HG03045 (cell line): ENCODE measurements around the gene LRRC1.

Source experiments
- ATAC-seq: cut with Tn5 transposase; IDR thresholded peaks from one replicate; pipeline ENCODE4 v1.9.1; 2021; ENCODE audit warnings: mild to moderate bottlenecking, moderate library complexity; ENCODE audit not compliant: unreplicated experiment

LRRC1 gene

GRCh38 chr6:53877151-53877550 lies 82.3 kb downstream of the LRRC1 start:
- ATAC-seq, result no peak

DNA sequence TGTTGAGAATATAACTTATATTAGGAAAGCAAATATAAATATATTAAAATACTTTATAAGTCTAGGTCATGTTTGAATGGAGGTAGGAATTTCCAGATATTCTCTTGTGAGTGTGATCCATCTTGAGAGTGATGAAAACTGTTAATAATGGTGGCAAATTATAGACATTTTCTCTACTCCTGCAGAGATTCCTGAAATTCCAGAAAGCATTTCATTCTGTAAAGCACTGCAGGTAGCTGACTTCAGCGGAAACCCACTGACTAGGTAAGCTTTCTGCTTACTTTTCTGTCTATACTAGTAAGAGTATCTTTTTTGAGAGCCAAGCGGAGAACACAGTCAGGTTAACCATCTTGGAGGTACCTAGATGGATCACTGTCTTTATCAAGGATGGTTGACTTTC lies 84.0 kb downstream of the LRRC1 start:
- ATAC-seq, result no peak

DNA sequence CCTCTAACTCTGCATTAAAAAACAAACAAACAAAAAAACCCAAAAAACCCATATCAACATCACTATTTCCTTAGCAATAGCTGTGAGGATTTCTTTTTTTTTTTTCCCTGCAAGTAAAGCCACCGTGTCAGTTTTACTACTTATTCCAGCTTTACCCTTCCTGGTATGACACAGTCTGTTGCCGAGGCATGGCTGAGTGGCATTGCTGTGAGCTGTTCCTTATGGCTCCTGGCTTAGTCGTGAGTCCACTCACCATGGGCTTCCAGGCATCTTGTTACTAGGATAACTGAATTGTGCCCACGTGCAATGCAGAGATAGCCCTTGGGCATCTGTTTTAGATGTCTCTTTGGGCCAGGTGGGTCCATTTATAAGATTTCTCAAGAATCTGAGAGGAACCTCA lies 84.8 kb downstream of the LRRC1 start:
- no peak for ATAC-seq

DNA sequence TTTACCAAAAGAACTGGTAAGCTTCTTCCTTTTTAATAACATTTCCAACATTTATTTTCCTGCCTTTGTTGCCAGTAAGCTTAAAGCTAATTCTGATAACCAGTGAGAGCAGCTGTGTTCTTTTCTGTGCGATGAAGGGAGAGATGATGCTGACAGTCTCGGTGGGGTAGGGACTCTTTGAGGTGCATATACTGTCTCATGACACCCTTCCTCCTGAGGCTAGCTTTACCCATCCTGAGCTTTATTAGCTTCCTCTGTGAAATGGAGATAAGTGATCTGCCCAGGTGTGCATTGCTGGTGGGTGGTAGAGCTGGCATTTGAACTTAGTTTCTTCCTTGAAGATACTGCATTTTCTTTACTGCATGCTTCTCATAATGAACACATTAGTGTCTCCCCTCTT lies 92.5 kb downstream of the LRRC1 start:
- no peak for ATAC-seq

- no peak for ATAC-seq
Measured at GRCh38 chr6:53888931-53889330, 94.1 kb downstream of the LRRC1 start.

GRCh38 chr6:53889365-53889764 lies 94.6 kb downstream of the LRRC1 start:
- no peak for ATAC-seq

DNA sequence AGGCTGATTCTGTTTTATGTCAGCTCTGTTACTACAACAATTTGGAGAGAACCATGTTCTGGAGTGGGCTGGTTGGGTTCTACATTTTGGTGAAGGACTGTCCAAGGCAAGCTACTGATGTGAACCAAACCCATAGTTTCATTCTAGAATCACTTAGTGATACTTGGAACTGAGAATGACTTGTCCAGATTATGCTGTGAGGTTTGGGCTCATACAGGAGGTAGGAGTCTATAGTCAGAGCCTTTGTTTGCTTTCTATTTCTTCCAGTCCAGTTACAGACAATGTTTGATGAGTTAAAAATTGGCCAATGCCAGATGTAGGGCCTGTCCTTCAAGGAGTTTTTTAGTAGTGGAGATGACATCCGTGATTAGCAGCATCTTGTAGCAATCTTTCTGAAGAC lies 97.9 kb downstream of the LRRC1 start:
- no peak for ATAC-seq

DNA sequence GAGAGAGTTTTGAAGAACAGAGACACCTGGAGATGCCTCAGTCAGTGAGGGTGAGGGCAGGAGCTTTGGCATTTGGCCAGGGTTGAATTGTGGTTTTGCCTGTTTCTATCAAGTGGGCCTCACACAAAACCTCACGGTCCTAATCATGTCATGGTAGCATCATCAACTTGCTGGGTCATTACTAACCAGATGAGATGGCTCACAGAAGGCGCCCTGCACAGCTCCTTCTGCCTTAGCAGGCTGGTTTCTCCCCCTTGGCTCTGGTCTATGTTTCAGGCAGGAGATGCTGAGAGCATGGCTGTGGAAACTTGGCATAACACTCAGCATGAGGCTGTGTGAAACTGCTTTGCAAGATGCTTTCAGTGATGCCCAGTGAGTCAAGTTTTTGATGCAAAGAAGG lies 99.3 kb downstream of the LRRC1 start:
- peak; percentile 63 for ATAC-seq

- ATAC-seq, result no peak
Measured at GRCh38 chr6:53896196-53896595, 101.4 kb downstream of the LRRC1 start.

DNA sequence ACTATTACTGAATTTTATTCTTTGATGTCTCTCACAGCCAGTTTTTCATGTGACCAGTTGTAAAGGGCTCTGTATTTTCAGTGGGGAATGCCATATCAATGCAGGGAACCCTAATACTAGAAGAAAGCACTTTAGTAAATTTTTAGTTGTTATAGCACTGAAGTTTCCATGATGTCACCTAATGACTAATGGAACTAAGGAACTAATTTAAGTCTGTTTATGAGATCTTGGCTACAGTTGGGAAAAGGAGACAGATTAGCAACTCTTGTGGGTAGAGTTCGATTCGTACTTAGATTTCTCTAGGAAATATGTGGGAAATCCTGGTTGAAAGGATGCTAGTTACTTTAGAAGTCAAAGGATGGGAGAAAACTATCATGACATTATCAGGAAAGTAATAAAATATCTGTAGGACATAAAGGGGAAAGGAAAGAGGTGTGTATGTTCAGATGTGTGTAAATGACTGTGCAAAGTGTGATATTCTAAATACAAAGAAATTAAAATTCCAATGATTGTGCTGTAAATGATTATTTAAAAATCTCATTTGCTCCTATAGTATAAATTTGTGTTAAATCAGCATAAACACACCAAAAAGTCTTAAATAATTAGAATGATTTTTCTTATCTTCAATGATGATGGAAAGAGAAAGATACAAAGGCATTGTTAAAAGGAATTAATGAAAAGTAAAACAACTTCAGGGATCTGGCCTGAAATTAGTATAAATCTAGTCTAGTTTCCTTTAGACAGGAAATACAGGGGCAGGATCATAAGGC lies 103.4 kb downstream of the LRRC1 start:
- ATAC-seq, result no peak

- ATAC-seq, result no peak
Measured at GRCh38 chr6:53899512-53899911, 104.7 kb downstream of the LRRC1 start.

- no peak for ATAC-seq
Measured at GRCh38 chr6:53903357-53903756, 108.6 kb downstream of the LRRC1 start.

DNA sequence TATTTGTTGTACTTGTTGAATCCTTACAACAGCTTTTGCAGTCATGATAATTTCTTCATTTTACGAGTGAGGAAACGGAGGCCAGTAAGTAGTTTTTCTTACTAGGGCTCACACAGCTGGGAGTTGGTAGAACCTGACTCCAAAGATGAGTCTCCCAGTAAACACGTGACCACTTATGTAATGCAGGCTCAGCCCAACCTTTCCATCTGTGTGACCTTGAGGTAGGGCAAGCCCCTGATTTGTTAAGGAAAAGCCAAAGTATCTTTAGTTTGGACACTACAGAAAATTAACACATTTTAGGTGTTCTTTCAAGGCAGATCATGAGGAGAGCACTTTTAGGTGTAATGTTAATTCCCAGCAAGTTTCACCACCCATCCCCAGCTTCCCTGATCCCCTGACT lies 111.3 kb downstream of the LRRC1 start:
- no peak for ATAC-seq

DNA sequence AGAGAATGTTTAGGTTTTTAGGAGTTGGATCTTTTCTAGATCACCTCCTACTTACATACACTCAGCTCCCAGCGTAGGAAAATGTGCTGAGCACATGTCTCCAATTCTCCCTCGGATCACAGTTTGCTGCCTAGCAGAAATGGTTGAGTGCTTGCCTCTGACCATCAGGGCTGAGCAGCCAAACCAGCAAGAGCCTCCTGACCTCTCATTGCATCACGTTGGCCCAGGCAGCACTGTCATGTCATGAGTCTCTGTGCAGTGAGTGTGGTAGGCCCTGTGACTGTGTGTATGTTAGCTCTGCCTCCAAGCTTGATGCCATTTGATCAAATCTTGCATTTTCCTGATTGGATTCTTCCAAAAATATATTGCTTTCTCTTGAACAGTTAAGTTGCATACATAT lies 112.0 kb downstream of the LRRC1 start:
- ATAC-seq, result no peak

DNA sequence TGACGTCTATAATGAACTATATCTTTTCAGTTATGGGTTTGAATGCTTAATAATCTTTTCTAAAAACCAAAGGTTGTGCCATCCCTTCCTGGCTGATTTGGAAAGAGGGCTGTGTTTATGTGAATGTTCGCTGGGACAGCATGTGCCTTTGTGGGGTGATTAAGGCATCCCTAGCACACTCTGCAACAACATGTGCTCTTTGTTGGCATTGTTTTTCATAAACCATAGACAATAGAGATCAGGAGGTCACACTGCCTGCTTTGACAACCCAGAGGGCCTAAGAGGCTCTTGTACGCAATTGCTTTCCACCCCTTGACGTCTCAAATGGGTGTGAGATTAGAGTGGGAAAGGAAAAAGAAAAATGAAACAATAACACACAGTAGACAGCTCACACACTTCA lies 116.0 kb downstream of the LRRC1 start:
- no peak for ATAC-seq

DNA sequence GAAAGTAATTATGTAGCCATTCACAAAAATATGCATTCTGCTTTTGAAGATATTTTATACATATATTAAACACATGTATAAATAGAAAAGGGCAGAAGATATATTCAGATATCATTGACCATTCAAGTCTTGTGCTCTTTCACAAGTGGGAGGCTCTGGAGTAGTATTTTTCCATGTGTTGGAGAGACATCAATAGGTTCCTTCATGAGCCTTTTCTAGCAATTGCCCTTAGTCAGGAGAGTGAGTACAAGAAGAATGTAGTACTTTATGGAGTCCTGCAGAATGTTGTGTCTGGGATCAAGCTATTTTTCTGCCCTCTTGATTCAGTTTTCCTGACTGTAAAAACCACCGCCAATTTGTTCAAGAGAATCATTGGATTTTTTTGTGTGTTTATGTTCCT lies 117.9 kb downstream of the LRRC1 start:
- no peak for ATAC-seq

DNA sequence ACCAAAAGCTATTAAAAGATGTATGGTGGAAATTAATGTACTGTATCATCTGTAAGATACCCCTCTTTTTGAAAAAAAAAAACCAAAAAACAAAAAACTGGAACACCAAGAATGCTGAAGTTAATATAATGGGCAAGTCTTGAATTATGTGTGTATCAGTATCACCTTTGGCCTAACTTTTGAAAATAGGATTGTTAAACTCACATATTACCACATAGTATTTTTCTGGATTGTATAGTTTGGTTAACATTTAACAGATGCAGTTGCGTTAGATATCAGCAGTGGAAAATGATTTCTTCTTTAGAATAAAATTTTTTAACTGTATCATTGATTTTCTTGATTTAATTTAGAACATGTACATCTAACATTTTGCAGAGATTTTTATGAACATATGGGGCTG lies 118.5 kb downstream of the LRRC1 start:
- ATAC-seq, result no peak

- no peak for ATAC-seq
Measured at GRCh38 chr6:53915026-53915691, 120.4 kb downstream of the LRRC1 start.

- ATAC-seq, result no peak
Measured at GRCh38 chr6:53916804-53917463, 122.1 kb downstream of the LRRC1 start.

DNA sequence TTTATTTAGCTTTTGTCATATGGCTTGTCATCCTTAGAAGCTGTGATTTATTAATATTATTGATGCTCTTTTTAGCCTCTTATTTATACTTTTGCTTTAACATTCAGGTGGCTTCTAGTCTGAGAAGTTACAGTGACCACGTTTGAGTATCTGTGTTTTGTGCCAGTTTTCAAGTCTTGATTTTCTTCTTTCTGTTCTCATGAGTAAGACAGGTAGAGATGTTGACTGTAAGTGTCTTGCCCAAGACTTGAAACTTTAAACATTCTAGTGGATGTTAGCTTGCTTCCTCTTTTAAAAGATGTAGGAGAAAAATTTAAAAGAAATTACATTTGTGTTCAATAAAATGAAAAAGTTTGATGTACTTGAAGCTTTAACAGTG lies 122.6 kb downstream of the LRRC1 start:
- no peak for ATAC-seq

DNA sequence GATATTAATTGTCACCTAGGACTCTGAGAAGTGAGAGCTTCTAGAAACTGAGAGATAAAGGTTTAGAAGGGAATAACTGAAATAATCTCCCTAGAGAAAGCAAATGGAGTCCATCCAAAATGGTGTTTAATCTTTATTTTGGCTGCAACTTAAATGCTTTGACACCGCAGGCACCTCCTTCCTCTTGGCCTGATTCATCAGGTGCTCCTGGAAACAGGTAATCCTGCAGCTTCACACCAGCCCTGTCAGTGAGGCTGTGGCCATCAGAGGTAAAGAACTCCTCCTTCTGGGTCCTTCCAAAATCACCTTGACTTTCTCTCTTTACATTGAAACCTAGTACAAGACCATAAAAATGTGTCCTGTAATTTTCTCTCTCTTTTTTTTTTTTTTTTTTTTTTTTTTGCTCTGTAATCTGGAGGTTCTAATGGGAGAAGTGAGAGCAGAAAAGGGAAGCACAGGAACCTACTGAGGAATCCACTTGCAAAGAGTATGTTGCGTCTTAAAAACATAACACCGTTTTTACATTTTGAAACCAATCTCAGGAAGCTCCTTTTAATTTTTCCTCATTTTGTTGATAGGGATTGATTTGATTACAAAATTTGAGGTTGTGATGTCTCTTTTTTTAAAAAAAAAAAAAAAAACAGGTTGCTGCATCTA lies 124.2 kb downstream of the LRRC1 start:
- ATAC-seq, result no peak

- no peak for ATAC-seq
Measured at GRCh38 chr6:53919881-53920360, 125.1 kb downstream of the LRRC1 start.
